Fibroblast of villous mesenchyme (primary cell): ENCODE measurements around the gene CDYL. TPM values are rescaled to one million over a fixed set of nuclear protein-coding genes. Genes with fewer than 3 reads are reported as not detected.

ENCODE experiments used
- DNase-seq: peaks from one replicate; pipeline ENCODE4 v3.0.0-alpha.2; 2010; ENCODE audit warnings: low read depth
- H3K4me3 ChIP-seq: 2 replicates; pipeline ENCODE4 v1.5.1; 2011; ENCODE audit warnings: low read depth, mild to moderate bottlenecking, low read length
- total RNA-seq: library from RNA; depleted of rRNA; stranded (reverse); fragments of >200 nt; gene quantifications from 2 replicates; pipeline ENCODE4 v1.2.3, GENCODE V29; 2012
- TF ChIP-seq, protein P1 (sequence below): IDR thresholded peaks from 2 replicates; pipeline ENCODE4 v1.5.1; 2012; ENCODE audit warnings: low read depth, mild to moderate bottlenecking, low read length; ENCODE audit not compliant: insufficient read depth

The CDYL gene
- total RNA-seq, 1 donor: 37.1 TPM

DNA sequence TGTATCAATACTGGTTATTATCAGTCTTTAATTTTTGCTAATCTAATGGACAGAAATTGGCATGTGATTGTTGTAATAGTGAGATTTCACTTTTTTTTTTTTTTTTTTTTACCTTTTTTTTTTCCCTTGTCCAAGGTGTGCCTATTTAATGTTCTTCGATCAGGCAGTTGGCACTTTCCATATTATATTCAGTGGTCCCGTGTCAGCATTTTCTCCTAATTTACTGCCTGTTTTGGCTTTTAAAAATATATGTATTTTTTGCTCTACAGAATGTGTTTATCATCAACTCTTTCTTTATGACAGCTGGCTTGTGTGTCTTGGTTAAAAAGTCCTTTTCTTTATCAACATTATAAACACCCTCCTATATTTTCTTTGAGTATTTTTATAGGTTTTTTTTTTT is 39.4 kb downstream of the CDYL start:
- TF ChIP-seq, protein P1, sequence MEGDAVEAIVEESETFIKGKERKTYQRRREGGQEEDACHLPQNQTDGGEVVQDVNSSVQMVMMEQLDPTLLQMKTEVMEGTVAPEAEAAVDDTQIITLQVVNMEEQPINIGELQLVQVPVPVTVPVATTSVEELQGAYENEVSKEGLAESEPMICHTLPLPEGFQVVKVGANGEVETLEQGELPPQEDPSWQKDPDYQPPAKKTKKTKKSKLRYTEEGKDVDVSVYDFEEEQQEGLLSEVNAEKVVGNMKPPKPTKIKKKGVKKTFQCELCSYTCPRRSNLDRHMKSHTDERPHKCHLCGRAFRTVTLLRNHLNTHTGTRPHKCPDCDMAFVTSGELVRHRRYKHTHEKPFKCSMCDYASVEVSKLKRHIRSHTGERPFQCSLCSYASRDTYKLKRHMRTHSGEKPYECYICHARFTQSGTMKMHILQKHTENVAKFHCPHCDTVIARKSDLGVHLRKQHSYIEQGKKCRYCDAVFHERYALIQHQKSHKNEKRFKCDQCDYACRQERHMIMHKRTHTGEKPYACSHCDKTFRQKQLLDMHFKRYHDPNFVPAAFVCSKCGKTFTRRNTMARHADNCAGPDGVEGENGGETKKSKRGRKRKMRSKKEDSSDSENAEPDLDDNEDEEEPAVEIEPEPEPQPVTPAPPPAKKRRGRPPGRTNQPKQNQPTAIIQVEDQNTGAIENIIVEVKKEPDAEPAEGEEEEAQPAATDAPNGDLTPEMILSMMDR: no peak
- no peak for DNase-seq
- H3K4me3 ChIP-seq: no peak overlapping the region

DNA sequence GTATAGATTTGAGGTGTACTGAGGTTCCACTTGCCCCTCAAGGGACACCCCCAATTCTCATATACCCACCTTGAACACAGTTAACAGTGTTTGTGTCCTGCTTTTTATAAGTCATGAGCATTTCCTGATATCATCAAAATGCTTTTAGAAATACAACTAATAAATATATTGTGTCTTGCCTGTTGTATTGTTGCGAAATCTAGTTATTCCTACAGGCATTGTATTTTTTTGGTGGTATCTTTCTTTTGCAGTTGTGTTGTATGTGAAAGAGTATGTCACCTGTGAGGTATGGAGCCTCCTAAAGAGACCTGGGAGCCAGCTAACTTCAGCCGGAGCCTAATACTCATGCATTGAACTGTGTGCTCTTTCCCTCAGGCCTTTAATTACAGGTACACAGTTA is 40.7 kb downstream of the CDYL start:
- DNase-seq: no peak
- TF ChIP-seq, protein P1: no peak

DNA sequence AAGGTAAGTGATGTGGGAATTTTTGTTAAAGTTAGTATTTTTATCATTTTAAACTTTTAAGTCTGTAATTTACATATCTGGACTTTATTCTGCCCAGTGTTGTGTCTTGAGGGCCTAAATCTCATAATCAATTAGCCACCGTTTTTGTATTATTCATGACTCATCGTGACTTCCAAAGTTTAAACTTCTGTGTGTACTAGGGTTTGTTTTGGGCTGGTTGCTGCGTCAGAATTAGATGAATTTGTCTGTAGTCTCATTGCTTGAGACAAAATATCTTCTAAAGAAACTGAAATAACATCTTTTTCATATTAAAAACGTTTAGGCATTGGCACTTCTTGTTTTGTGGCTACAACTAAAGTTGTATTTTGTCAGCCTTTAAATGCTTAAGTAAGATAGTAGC is 41.3 kb downstream of the CDYL start:
- DNase-seq: peak; percentile 67

More for the DNA sequence above, 40.7 kb downstream of the CDYL start:
- no peak overlapping the region for H3K4me3 ChIP-seq

DNA sequence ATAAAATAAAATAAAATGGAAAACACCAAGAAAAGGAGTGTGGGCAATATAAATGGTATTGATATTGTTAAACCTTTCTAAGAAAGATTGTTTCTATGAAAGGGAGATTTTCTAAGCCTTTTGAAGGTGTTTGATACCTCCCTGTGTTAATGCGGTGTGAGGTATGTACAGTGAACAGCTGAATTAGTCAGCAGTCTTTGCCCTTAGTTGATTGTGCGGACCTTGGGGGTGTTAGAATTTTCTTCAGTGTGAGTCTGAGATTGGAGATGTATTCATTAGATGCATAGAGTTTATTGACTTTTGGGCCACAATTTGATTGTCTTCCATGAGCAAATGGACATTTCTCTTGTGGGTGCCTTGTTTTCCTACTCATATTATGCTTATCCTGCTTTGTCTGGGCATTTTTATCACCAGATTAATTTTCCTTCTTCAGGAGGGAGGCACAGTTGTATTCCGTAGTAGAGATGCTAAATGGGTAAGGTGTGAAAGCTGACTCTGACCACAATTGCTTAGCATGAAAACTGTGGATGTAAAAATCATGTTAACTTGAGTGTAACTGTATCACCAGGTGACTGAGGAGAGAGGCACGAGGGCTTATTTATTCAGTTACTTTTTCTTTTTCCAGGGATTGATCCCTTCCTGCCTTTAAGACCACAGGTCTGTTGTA is 42.2 kb downstream of the CDYL start:
- TF ChIP-seq, protein P1: no peak
- DNase-seq: no peak
- no peak overlapping the region for H3K4me3 ChIP-seq

More for the DNA sequence above, 41.3 kb downstream of the CDYL start:
- H3K4me3 ChIP-seq: no peak overlapping the region
- TF ChIP-seq, protein P1: no peak

DNA sequence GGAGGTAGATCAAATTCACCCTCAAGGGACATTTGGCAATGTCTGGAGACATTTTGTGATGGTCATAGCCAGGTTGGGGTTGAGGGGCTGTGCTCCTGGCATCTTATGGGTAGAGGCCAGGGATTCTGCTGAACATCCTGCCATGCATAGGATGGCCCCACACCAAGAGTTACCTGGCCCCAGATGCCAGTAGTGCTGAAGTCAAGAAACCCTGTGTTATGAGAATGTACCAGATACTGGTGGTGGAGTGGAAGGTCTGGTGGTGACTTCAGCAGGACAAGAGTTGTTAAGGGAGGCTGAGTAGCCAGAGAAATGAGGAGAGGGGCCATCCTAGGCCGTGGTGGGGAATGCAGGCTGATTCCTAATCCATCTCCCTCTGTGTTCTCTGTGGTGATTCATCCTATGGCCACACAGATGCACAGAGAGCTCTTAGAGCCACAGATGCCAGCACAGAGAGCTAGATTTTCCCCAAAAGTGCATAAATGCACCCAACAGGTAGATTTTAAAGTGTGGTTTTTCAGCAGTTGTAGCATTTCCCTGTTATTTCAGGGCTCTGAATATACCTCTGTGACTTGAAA is 43.6 kb downstream of the CDYL start:
- TF ChIP-seq, protein P1: no peak
- no peak overlapping the region for H3K4me3 ChIP-seq
- no peak for DNase-seq

DNA sequence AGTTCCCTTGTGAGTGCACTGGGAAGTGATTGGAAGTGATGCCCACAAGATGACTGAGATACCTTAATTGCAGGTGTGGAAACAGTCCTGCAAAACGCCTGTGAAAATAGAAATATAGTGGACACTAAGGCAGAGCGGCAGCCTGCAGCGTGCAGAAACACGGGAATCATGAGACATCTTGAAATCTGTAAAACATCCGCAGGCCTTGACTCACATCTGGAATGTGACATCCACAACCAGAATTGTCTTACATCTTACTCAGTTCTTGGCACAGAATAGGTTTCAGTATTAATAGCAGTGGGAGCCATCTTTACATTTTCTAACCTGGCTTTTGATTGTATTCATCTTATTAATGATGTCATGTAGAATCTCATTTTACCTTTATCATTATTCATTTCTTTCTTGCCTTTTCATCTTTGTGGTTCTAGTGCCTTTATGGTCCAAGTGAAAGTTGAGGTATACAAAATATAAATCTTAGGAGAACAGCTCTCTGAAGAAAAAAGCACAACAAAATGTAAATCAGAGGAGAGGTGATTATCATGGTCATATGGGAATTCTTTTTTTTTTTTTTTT is 44.6 kb downstream of the CDYL start:
- TF ChIP-seq, protein P1: no peak
- no peak overlapping the region for H3K4me3 ChIP-seq
- peak; percentile 68 for DNase-seq
